NCI-H2196 treated with DMSO at 0.1 percent for 48 hours (cell line): Measurements from ENCODE around the gene LRATD1.
"Not testable (repeated sequence)": the region's sequence is repeated elsewhere in the genome, so short reads cannot be mapped to it uniquely, and the experiment has no call there.

ENCODE experiments used
- DNase-seq: peaks from one replicate; lab custom pipeline; 2025; ENCODE audit not compliant: unreplicated experiment; lab: John Stamatoyannopoulos, UW

The LRATD1 gene

GRCh38 chr2:14632133-14632936, at the start of gene LRATD1:
LRATD1 (plus strand) TSS chr2:14632717; CDS start chr2:14633980, 1,263 bp downstream.
- peak; percentile 79 for DNase-seq

DNA sequence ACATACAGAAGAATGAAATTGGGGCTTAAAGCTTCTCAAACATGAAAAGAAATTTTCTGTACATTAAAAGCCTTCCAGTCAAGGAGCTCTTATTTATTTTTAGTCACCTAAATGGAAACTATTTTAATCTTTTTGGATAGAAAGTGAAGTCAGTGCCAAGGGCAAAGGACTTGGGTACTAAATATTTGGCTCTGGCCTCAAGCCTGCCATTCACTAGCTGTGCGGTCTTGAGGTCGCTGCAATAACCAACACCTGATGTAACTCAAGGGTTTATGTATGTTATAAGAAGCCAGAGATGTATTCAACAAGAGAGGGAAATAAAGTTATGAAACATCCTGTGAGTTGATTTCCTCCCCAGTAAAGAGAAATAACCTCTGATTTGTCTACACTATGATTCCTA, 49.5 kb upstream of the LRATD1 start:
- DNase-seq: no peak

- no peak for DNase-seq
These were observed 48.7 kb upstream of the LRATD1 start for GRCh38 chr2:14583802-14584201.

- DNase-seq: no peak
These were observed 45.4 kb upstream of the LRATD1 start for GRCh38 chr2:14587119-14587518.

DNA sequence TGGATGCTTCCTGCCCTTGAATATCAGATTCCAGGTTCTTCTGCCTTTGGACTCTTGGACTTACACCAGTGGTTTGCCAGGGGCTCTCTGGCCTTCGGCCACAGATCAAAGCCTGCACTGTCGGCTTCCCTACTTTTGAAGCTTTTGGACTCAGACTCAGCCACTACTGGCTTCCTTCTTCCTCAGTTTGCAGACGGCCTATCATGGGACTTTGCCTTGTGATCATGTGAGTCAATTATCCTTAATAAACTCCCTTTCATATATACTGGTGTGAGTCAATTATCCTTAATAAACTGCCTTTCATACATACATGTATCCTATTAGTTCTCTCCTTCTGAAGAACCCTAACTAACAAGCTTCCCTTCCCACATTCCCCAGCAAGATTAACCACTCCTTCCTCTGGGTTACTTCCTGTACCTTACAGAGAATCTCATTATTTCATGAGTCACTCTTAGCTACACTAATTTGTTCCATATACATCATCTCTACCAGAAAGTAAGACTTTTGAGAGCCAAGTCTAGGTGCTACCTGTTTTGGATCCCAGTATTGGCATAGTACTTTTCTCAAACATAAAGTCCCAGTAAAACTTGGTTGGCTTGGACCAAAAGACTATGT, 31.3 kb upstream of the LRATD1 start:
- DNase-seq: no peak

GRCh38 chr2:14602309-14602708, 30.2 kb upstream of the LRATD1 start:
- DNase-seq: no peak

- DNase-seq: no peak
These were observed 28.8 kb upstream of the LRATD1 start for GRCh38 chr2:14603676-14604075.

GRCh38 chr2:14608245-14608644, 24.3 kb upstream of the LRATD1 start:
- no peak for DNase-seq

DNA sequence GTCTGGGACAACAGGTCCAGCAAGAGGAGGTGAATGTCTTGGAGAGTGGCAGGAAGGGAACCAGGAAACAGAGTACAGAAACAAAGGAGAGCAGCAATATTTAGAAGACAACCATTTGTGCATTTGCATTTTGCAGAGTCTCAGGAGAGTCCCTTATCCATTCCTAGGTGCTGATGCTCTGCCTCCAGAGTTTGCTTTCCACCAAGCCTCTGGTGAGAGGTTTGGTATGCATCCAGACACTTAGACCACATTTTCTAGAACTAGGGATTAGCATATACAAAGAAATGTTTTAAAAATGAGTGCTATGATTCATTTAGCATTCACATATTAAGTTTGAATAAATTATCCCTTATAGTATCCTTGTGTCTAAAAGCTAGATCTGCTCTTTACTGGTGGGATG, 18.5 kb upstream of the LRATD1 start:
- DNase-seq: no peak

GRCh38 chr2:14615121-14615520, 17.4 kb upstream of the LRATD1 start:
- DNase-seq: no peak

DNA sequence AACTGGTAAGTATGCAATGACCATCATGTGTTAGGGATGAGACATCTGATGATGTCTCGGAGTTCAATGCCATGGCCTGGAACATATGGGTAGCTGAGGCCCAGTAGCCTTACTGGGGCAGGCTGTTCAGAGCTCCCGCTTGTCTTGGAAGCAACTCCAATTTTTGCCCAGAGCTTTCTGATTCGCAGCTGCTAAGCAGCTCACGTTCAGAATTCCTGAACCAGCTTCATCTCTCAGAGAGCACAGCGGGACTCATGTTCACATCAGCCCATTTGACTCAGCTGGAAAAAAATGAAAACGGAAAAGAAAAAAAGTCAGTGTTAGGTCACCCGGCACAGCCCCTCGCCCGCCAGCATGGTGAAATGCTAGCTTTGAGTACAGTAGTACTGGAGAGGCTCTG, 16.8 kb upstream of the LRATD1 start:
- DNase-seq: no peak

- no peak for DNase-seq
These were observed 16.2 kb upstream of the LRATD1 start for GRCh38 chr2:14616342-14616741.

DNA sequence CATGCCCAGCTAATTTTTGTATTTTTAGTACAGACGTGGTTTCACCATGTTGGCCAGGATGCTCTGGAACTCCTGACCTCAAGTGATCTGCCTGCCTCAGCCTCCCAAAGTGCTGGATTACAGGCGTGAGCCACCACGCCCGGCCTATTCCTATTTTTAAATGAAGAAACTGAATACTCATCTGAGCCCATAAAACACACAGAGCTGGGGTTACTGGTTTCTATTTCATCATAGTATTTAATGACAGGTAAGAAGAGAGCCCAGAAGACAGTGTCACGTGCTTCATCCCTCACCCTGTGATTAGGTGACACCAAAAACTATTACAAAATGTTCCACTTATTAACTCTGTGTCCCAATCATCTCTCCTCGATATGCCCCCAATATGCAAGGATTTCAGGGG, 15.6 kb upstream of the LRATD1 start:
- no peak for DNase-seq

- DNase-seq: no peak
These were observed 13.1 kb upstream of the LRATD1 start for GRCh38 chr2:14619441-14619840.

DNA sequence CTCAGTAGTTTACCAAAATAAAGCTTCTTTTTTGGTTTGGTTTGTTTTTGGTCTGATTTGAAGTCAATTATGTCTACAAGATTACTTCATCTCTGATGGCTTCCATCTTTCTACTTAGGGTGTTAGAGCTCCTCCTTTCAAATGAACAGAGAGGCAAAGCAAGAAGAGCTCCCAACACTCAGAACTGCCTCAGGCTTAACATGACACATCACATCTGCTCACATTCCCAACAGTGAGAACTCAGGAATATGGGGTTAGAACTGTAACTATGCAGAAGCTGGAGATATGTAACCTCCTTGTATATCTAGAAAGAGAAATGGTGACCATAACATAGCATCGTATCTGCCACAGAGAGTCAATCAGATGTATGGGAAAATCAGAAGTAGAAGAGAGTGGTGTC, 11.4 kb upstream of the LRATD1 start:
- DNase-seq: no peak

- no peak for DNase-seq
These were observed 10.5 kb upstream of the LRATD1 start for GRCh38 chr2:14621906-14622549.

DNA sequence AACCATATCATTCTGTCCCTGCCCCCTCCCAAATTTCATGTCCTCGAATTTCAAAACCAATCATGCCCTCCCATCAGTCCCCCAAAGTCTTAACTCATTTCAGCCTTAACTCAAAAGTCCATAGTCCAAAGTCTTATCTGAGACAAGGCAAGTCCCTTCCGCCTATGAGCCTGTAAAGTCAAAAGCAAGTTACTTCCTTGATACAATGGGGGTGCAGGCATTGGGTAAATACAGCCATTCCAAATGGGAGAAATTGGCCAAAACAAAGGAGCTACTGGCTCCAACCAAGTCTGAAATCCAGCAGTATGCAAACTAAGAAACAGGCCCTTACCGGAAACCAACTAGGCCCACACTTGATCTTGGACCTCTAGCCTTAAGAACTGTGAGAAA, 10.0 kb upstream of the LRATD1 start:
- not testable (repeated sequence) for DNase-seq

DNA sequence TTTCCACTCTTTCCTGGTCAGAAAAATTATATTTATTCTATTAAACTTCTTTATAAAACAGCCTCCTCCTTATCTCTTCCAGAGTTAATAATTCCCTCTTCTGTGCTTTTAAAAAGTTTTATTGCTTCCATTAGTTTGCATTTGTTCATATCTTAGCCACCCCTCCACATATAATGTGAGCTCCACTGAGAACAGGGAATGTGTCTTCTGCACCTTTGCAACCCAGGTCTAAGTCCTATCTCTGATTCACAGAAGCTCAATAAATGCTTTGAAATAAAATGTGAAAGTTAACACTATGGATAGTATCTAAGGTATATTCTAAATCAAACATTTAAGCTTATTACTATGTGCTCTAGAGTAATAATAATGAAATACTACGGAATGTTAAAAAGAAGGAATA, 9.3 kb upstream of the LRATD1 start:
- no peak for DNase-seq

DNA sequence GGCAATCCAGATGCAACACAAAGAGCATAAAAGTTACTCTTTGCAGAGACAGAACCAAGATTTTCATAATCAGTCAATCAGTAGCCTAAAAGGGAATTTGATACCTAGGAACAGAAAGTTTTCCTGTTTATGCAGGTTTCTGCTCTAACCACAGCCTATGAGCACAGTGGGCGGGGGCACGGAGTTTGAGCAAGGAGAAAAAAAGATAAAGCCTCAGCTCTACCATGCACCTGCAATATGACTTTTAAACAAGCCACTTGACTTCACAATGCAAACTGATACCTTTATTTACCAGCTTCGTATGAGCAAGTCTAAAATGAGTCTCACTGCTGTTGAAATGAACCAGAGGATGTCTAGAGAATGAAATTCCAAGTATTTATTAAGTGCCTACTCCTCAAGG, 5.6 kb upstream of the LRATD1 start:
- peak; percentile 55 for DNase-seq

- no peak for DNase-seq
These were observed 3.6 kb upstream of the LRATD1 start for GRCh38 chr2:14628901-14629300.

GRCh38 chr2:14631406-14632040, 994 bp upstream of the LRATD1 start:
- no peak for DNase-seq

- DNase-seq: no peak
These were observed 544 bp downstream of the LRATD1 start for GRCh38 chr2:14633061-14633460.
